Neural crest cell (in vitro differentiated cells): ENCODE measurements around the gene B4GALNT3. TPM values are rescaled to one million over a fixed set of nuclear protein-coding genes. Genes with fewer than 3 reads are reported as not detected.

ENCODE experiments used
- DNase-seq: peaks from one replicate; pipeline ENCODE4 v3.0.0; 2021; ENCODE audit warnings: low read depth, mixed read lengths, low spot score
- H3K27ac Mint-ChIP-seq: one replicate; pipeline ENCODE4 v1.8.0; 2021; ENCODE audit warnings: mild to moderate bottlenecking, mixed read lengths; ENCODE audit not compliant: unreplicated experiment
- H3K27me3 Mint-ChIP-seq: 2 replicates; pipeline ENCODE4 v1.8.0; 2021; ENCODE audit warnings: low read depth, mild to moderate bottlenecking, mixed read lengths
- H3K36me3 Mint-ChIP-seq: 2 replicates; pipeline ENCODE4 v1.8.0; 2021; ENCODE audit warnings: low read depth, mild to moderate bottlenecking, mixed read lengths
- H3K4me1 Mint-ChIP-seq: 2 replicates; pipeline ENCODE4 v1.8.0; 2021; ENCODE audit warnings: mixed read lengths
- H3K4me3 Mint-ChIP-seq: one replicate; pipeline ENCODE4 v1.8.0; 2021; ENCODE audit warnings: mild to moderate bottlenecking, mixed read lengths
- H3K9me3 Mint-ChIP-seq: 2 replicates; pipeline ENCODE4 v1.8.0; 2021; ENCODE audit warnings: mixed read lengths
- CTCF ChIP-seq: fragments of 200-600 bp; sonication (generic); conservative IDR thresholded peaks from 2 replicates; pipeline ENCODE4 v1.5.0; 2021; ENCODE audit warnings: antibody characterized with exemption, mild to moderate bottlenecking
- total RNA-seq: library from RNA; stranded (reverse); gene quantifications from 2 replicates; pipeline ENCODE4 v1.2.1, GENCODE V29; 2021

The B4GALNT3 gene
- total RNA-seq, 1 donor from 2014 or later = 2.6 TPM

- Mint-ChIP-seq H3K4me3 (no peak overlapping the region), H3K36me3 (no peaks in the 10 kb centered on the region)
These were observed 88.2 kb downstream of the B4GALNT3 start for GRCh38 chr12:547883-548470.

GRCh38 chr12:549476-550082 is 89.8 kb downstream of the B4GALNT3 start:
- Mint-ChIP-seq H3K4me3 (no peak overlapping the region), H3K9me3 (no peaks in the 10 kb centered on the region), H3K36me3 (no peaks in the 10 kb centered on the region), H3K27me3 (peaks cover 18% of the 10 kb centered on the region), H3K4me1 (no peaks in the 10 kb centered on the region), H3K27ac (no peak overlapping the region)
- DNase-seq = no peak
- TF ChIP-seq CTCF = no peak

More at GRCh38 chr12:547883-548470, 88.2 kb downstream of the B4GALNT3 start:
- Mint-ChIP-seq H3K9me3 (no peaks in the 10 kb centered on the region), H3K4me1 (peaks cover 6% of the 10 kb centered on the region), H3K27ac (no peak overlapping the region), H3K27me3 (peaks cover 20% of the 10 kb centered on the region)
- no peak for DNase-seq
- TF ChIP-seq CTCF = no peak

GRCh38 chr12:550473-551260 is 90.9 kb downstream of the B4GALNT3 start:
- TF ChIP-seq CTCF = no peak
- peaks cover 9% of the 10 kb centered on the region for H3K27me3 Mint-ChIP-seq
- no peaks in the 10 kb centered on the region for H3K36me3 Mint-ChIP-seq
- H3K4me1 Mint-ChIP-seq = no peaks in the 10 kb centered on the region
- H3K9me3 Mint-ChIP-seq = no peaks in the 10 kb centered on the region
- DNase-seq = no peak
- H3K27ac Mint-ChIP-seq = no peak overlapping the region
- H3K4me3 Mint-ChIP-seq = no peak overlapping the region

- H3K9me3 Mint-ChIP-seq = no peaks in the 10 kb centered on the region
- H3K27me3 Mint-ChIP-seq = no peaks in the 10 kb centered on the region
- H3K36me3 Mint-ChIP-seq = no peaks in the 10 kb centered on the region
- no peak overlapping the region for H3K27ac Mint-ChIP-seq
- H3K4me3 Mint-ChIP-seq = no peak overlapping the region
- no peaks in the 10 kb centered on the region for H3K4me1 Mint-ChIP-seq
- TF ChIP-seq CTCF = no peak
- no peak for DNase-seq
These were observed 92.7 kb downstream of the B4GALNT3 start for GRCh38 chr12:552466-552865.

- DNase-seq = no peak
- Mint-ChIP-seq H3K4me1 (no peaks in the 10 kb centered on the region), H3K36me3 (no peaks in the 10 kb centered on the region), H3K27ac (no peak overlapping the region), H3K4me3 (no peak overlapping the region), H3K27me3 (no peaks in the 10 kb centered on the region), H3K9me3 (no peaks in the 10 kb centered on the region)
- TF ChIP-seq CTCF = no peak
These were observed 93.7 kb downstream of the B4GALNT3 start for GRCh38 chr12:553216-554000.
